MM.1S (cell line): ENCODE measurements around the gene AP1B1.

ENCODE experiments used
- CTCF ChIP-seq: fragments of 300-600 bp; sonication (generic); IDR thresholded peaks from 2 replicates; pipeline ENCODE4 v1.5.1; 2016; ENCODE audit warnings: antibody characterized with exemption, low read length, mixed read lengths
- EZH2phosphoT487 ChIP-seq: fragments of 300-600 bp; sonication (generic); IDR thresholded peaks from 2 replicates; pipeline ENCODE4 v1.6.1; 2018; ENCODE audit warnings: antibody characterized with exemption, low read length

GRCh38 chr22:29337631-29338284, 50.6 kb downstream of the AP1B1 start:
- no peak for TF ChIP-seq CTCF
- no peak for TF ChIP-seq EZH2phosphoT487
